Mesendoderm (in vitro differentiated cells): Measurements from ENCODE around the gene TTLL3. TPM values are rescaled to one million over a fixed set of nuclear protein-coding genes. Genes with fewer than 3 reads are reported as not detected.

Experiments
- DNase-seq: peaks from one replicate; pipeline ENCODE4 v3.0.0; 2013
- H2AK5ac ChIP-seq: 2 replicates; pipeline ENCODE4 v1.6.1; 2013; ENCODE audit warnings: low read length, inconsistent platforms
- H2BK120ac ChIP-seq: 2 replicates; pipeline ENCODE4 v1.6.1; 2013; ENCODE audit warnings: low read depth, mild to moderate bottlenecking, low read length, moderate library complexity, mixed read lengths
- H2BK15ac ChIP-seq: replicated peaks from 2 replicates; pipeline ENCODE4 v1.6.1; 2013; ENCODE audit warnings: low read depth, mild to moderate bottlenecking, moderate library complexity
- H2BK5ac ChIP-seq: 2 replicates; pipeline ENCODE4 v1.6.1; 2013; ENCODE audit warnings: low read length, inconsistent platforms
- H3K18ac ChIP-seq: 2 replicates; pipeline ENCODE4 v1.6.1; 2013; ENCODE audit warnings: mild to moderate bottlenecking, low read length, mixed read lengths
- H3K23ac ChIP-seq: one replicate; pipeline ENCODE4 v1.6.1; 2013; ENCODE audit warnings: low read length
- H3K27ac ChIP-seq: 2 replicates; pipeline ENCODE4 v1.5.1; 2013; ENCODE audit warnings: low read depth, mild to moderate bottlenecking, inconsistent platforms, low read length, moderate library complexity
- H3K27me3 ChIP-seq: 2 replicates; pipeline ENCODE4 v1.6.1; 2013; ENCODE audit warnings: low read length, control low read depth, mild to moderate bottlenecking, inconsistent platforms; ENCODE audit not compliant: insufficient read depth, poor library complexity
- H3K36me3 ChIP-seq: 2 replicates; pipeline ENCODE4 v1.6.1; 2013; ENCODE audit warnings: low read length, inconsistent platforms; ENCODE audit not compliant: control insufficient read depth, insufficient read depth
- H3K4ac ChIP-seq: one replicate; pipeline ENCODE4 v1.6.1; 2013; ENCODE audit warnings: low read depth, mild to moderate bottlenecking, low read length, moderate library complexity
- H3K4me1 ChIP-seq: 2 replicates; pipeline ENCODE4 v1.6.1; 2013; ENCODE audit warnings: low read depth, low read length, inconsistent platforms; ENCODE audit not compliant: control insufficient read depth
- H3K4me2 ChIP-seq: 2 replicates; pipeline ENCODE4 v1.6.1; 2013; ENCODE audit warnings: low read length
- H3K4me3 ChIP-seq: 2 replicates; pipeline ENCODE4 v1.5.1; 2013; ENCODE audit warnings: mild to moderate bottlenecking, low read length
- H3K56ac ChIP-seq: one replicate; pipeline ENCODE4 v1.6.1; 2013; ENCODE audit warnings: low read length
- H3K79me1 ChIP-seq: 2 replicates; pipeline ENCODE4 v1.6.1; 2013; ENCODE audit warnings: low read length, inconsistent platforms
- H3K79me2 ChIP-seq: 2 replicates; pipeline ENCODE4 v1.6.1; 2013; ENCODE audit warnings: mild to moderate bottlenecking, low read length; ENCODE audit not compliant: control insufficient read depth, insufficient read depth
- H3K9ac ChIP-seq: 2 replicates; pipeline ENCODE4 v1.6.1; 2013; ENCODE audit warnings: low read length, inconsistent platforms
- H4K5ac ChIP-seq: one replicate; pipeline ENCODE4 v1.6.1; 2013; ENCODE audit warnings: low read length
- H4K8ac ChIP-seq: one replicate; pipeline ENCODE4 v1.6.1; 2013; ENCODE audit warnings: low read depth, mild to moderate bottlenecking, control low read depth, low read length, moderate library complexity
- WGBS: extraction: QIAGEN DNeasy Blood & Tissue Kit; methylation state at CpG from one replicate; pipeline ENCODE4 v1.1.7; 2013; ENCODE audit warnings: low lambda C conversion rate, missing lambda C conversion rate; ENCODE audit not compliant: insufficient coverage; ENCODE audit errors: extremely low coverage; 5-methylcytosine and 5-hydroxymethylcytosine counted together
- polyA plus RNA-seq, 2 experiments: library from polyadenylated mRNA; stranded (reverse); fragments of 200-250 nt; gene quantifications; one replicate each; pipeline ENCODE4 v1.2.3, GENCODE V29; 2013

The TTLL3 gene, protein sequence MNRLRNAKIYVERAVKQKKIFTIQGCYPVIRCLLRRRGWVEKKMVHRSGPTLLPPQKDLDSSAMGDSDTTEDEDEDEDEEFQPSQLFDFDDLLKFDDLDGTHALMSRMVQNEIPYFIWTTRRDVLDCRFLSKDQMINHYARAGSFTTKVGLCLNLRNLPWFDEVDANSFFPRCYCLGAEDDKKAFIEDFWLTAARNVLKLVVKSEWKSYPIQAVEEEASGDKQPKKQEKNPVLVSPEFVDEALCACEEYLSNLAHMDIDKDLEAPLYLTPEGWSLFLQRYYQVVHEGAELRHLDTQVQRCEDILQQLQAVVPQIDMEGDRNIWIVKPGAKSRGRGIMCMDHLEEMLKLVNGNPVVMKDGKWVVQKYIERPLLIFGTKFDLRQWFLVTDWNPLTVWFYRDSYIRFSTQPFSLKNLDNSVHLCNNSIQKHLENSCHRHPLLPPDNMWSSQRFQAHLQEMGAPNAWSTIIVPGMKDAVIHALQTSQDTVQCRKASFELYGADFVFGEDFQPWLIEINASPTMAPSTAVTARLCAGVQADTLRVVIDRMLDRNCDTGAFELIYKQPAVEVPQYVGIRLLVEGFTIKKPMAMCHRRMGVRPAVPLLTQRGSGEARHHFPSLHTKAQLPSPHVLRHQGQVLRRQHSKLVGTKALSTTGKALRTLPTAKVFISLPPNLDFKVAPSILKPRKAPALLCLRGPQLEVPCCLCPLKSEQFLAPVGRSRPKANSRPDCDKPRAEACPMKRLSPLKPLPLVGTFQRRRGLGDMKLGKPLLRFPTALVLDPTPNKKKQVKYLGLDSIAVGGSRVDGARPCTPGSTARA
- polyA plus RNA-seq (2013, experiment 1 of 2), result 1.3 TPM
- 1.2 TPM for polyA plus RNA-seq (2013, experiment 2 of 2)

- no peak within 1 kb of the TSS for H3K23ac ChIP-seq
These were observed at the start of gene TTLL3 for GRCh38 chr3:9809615-9810432. Gene TTLL3 (plus strand): TSS chr3:9810262. CDS start chr3:9810662, 400 bp downstream.

GRCh38 chr3:9760779-9761505, 49.1 kb upstream of the TTLL3 start:
- no peak overlapping the region for H3K9ac ChIP-seq
- H4K5ac ChIP-seq, result no peak overlapping the region
- no peak overlapping the region for H3K18ac ChIP-seq
- no peak overlapping the region for H2BK5ac ChIP-seq
- H3K36me3 ChIP-seq, result peaks cover 2% of the 10 kb centered on the region
- H3K4me3 ChIP-seq, result no peak overlapping the region
- no peaks in the 10 kb centered on the region for H3K79me2 ChIP-seq
- no peak overlapping the region for H3K4ac ChIP-seq
- H2AK5ac ChIP-seq, result no peak overlapping the region
- H3K23ac ChIP-seq, result no peak overlapping the region
- no peak overlapping the region for H2BK120ac ChIP-seq
- no peak overlapping the region for H3K56ac ChIP-seq
- H4K8ac ChIP-seq, result no peak overlapping the region
- no peaks in the 10 kb centered on the region for H3K4me1 ChIP-seq
- H3K27me3 ChIP-seq, result no peaks in the 10 kb centered on the region
- no peak for DNase-seq
- H3K4me2 ChIP-seq, result no peak overlapping the region
- no peak overlapping the region for H2BK15ac ChIP-seq
- H3K27ac ChIP-seq, result no peak overlapping the region
- no CpG with 5 or more reads among the region's 10 CpGs for WGBS
- H3K79me1 ChIP-seq, result no peaks in the 10 kb centered on the region

More at GRCh38 chr3:9809615-9810432, at the start of gene TTLL3:
- Histone ChIP-seq H3K79me1 (no peaks in the 10 kb centered on the region), H3K56ac (peak within 1 kb of the TSS; percentile 66), H2BK5ac (no peak within 1 kb of the TSS), H3K18ac (peak within 1 kb of the TSS; percentile 34), H3K4ac (no peak within 1 kb of the TSS), H3K4me3 (peak within 1 kb of the TSS; percentile 23), H3K27ac (no peak within 1 kb of the TSS), H2BK15ac (no peak within 1 kb of the TSS), H4K5ac (no peak within 1 kb of the TSS), H3K9ac (peak within 1 kb of the TSS; percentile 59), H3K4me1 (no peaks in the 10 kb centered on the region), H2BK120ac (no peak within 1 kb of the TSS), H4K8ac (no peak within 1 kb of the TSS), H3K4me2 (peak within 1 kb of the TSS; percentile 56), H3K79me2 (no peaks in the 10 kb centered on the region), H3K36me3 (peaks cover 4% of the 10 kb centered on the region), H3K27me3 (no peaks in the 10 kb centered on the region), H2AK5ac (no peak within 1 kb of the TSS)
- peak; percentile 80 for DNase-seq
- WGBS, result no CpG with 5 or more reads among the region's 76 CpGs

DNA sequence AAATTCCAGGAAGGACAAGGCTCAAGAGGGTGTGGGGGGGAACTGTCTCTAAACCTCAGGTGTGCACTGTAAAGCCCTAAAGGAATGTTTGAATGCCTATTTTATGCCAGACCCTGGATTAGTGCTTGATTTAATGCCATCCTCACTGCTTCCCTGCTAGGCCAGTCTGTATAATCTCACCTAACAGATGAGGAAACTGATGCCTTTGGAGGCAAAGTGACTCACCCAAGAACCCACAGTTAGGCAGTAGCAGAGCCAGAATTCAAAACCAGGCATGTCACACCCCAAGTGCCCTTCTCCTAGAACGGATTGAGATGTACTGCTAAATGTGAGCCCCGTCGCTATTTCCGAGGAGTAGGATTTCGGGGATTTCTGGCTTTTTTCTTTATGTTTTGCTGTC, 48.1 kb upstream of the TTLL3 start:
- Histone ChIP-seq H3K23ac (no peak overlapping the region), H4K5ac (no peak overlapping the region), H3K9ac (no peak overlapping the region), H2BK5ac (no peak overlapping the region), H3K27me3 (no peaks in the 10 kb centered on the region), H3K4me1 (no peaks in the 10 kb centered on the region), H3K79me1 (no peaks in the 10 kb centered on the region), H2BK15ac (no peak overlapping the region), H2AK5ac (no peak overlapping the region), H3K18ac (no peak overlapping the region), H3K4me3 (no peak overlapping the region), H4K8ac (no peak overlapping the region), H3K36me3 (no peaks in the 10 kb centered on the region), H3K27ac (no peak overlapping the region), H3K56ac (no peak overlapping the region), H3K4ac (no peak overlapping the region), H3K4me2 (no peak overlapping the region), H2BK120ac (no peak overlapping the region), H3K79me2 (no peaks in the 10 kb centered on the region)
- DNase-seq, result no peak
- WGBS, result no CpG with 5 or more reads among the region's 5 CpGs

DNA sequence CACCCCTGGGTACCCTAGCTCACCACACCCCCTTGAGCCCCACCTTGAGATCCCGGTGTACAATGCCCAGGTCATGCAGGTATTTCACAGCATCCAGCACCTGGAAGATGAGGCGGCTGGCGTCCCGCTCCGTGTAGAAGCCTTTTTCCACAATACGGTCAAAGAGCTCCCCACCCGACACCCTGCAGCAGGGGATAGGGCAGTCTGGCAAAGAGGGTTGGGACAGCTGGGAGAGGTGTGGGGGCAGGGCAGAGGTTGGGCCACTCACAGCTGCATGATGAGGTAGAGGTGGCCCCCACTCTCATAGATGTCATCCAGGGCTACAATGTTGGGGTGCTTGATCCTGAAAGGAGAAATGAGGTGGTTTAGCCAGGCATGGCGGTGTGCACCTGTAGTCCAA, 47.2 kb upstream of the TTLL3 start:
- H2BK5ac ChIP-seq, result no peak overlapping the region
- no peaks in the 10 kb centered on the region for H3K36me3 ChIP-seq
- H3K27ac ChIP-seq, result no peak overlapping the region
- H3K4me3 ChIP-seq, result no peak overlapping the region
- no peak overlapping the region for H4K5ac ChIP-seq
- H3K79me1 ChIP-seq, result no peaks in the 10 kb centered on the region
- no peak overlapping the region for H2AK5ac ChIP-seq
- no peaks in the 10 kb centered on the region for H3K79me2 ChIP-seq
- no peak overlapping the region for H3K18ac ChIP-seq
- no peak overlapping the region for H2BK120ac ChIP-seq
- no peak overlapping the region for H3K9ac ChIP-seq
- no peak overlapping the region for H4K8ac ChIP-seq
- H3K56ac ChIP-seq, result no peak overlapping the region
- no CpG with 5 or more reads among the region's 8 CpGs for WGBS
- no peak for DNase-seq
- no peak overlapping the region for H3K4ac ChIP-seq
- no peak overlapping the region for H2BK15ac ChIP-seq
- no peak overlapping the region for H3K23ac ChIP-seq
- no peaks in the 10 kb centered on the region for H3K27me3 ChIP-seq
- no peaks in the 10 kb centered on the region for H3K4me1 ChIP-seq
- H3K4me2 ChIP-seq, result no peak overlapping the region

DNA sequence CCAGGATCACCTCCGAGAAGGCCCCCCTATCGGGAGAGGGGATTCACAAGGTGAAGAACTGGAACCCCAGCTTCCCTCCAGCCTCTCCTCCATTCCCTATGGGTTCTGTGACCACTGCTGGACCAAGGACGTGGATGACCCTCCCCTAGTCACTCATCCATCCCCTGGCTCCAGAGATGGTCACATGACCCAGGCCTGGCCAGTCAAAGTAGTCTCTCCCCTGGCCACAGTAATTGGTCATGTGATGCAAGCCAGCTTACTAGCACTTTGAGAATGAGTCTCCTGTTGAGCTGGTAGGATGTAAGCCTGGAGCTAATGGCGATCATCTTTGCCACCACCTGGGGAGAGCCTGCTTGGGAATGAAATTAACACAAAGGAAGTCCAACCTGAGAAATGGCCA, 44.2 kb upstream of the TTLL3 start:
- Histone ChIP-seq H3K27ac (no peak overlapping the region), H2BK120ac (no peak overlapping the region), H3K79me2 (no peaks in the 10 kb centered on the region), H4K8ac (no peak overlapping the region), H2BK5ac (no peak overlapping the region), H3K4me3 (no peak overlapping the region), H3K9ac (no peak overlapping the region), H3K18ac (no peak overlapping the region), H3K4ac (no peak overlapping the region), H3K56ac (no peak overlapping the region), H4K5ac (no peak overlapping the region), H3K27me3 (no peaks in the 10 kb centered on the region), H3K79me1 (no peaks in the 10 kb centered on the region), H2AK5ac (no peak overlapping the region), H3K4me2 (no peak overlapping the region), H3K4me1 (no peaks in the 10 kb centered on the region), H3K36me3 (no peaks in the 10 kb centered on the region), H3K23ac (no peak overlapping the region), H2BK15ac (no peak overlapping the region)
- peak; percentile 66 for DNase-seq
- no CpG with 5 or more reads among the region's 4 CpGs for WGBS
